ENCODE data around the gene SLC25A25. TPM values are rescaled to one million over a fixed set of nuclear protein-coding genes. Genes with fewer than 3 reads are reported as not detected.

The SLC25A25 gene
- total and polyA plus RNA-seq, 2 donors (not counting 3 experiments of a cell fraction or from before 2014, with no cell fraction given), result 18.1 to 20.2 TPM

DNA sequence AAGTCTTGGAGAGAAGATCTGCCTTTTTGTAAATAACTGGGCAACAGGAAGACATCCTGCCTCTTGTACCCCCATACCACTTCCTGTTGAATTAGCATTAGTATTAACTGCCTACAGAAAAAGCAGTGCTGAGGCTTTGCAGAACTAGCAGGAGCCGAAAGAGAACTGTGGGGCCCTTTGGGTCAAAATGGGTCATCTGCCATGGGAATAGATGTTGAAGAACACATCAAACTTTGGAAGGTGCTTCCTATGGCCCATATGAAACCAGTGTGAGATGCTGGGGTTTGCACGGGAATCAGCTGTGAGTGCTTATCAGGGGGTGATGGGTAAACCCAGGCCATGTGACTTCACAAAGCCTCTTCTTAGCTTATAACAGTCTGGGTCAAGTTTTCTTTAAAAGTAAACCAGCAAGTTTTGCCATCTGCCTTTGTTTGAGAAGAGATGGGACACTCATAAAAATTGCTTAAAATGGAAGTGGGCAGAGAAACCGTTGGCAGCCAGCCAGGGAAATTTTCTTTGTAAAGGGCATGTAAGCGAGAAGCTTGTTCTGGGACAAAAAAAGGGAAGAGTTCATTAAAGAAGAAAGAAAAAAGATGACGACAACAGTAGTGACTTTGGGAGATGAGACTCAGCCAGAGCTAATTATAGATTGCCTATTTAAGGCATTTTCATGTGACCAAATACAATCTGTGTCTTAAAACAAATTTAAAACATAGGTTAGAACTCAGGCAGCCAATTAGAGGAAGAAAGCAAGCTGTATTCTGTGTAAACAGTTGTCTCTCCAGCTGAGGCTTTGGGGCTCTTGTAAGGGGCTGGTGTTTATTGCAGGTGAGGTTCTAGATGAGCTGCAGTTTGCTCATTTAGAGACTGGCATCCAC, 4.4 kb downstream of the SLC25A25 start:
- H3K9me1 ChIP-seq (replicated peaks; ENCODE audit: control insufficient read depth, extremely low read depth, insufficient read depth, low read length), result no peaks in the 10 kb centered on the region
- H3K79me2 ChIP-seq (ENCODE audit: control insufficient read depth, insufficient read depth, low read length), result peaks cover 56% of the 10 kb centered on the region
- dilution Hi-C loops (cut with MboI; ENCODE audit: extremely low pct_ligation_motif_present, low sequenced_read_pairs) (no loop called here), intact Hi-C loops (cut with micrococcal nuclease) (loop anchor here (1.0 kb wide), 1 partner anchor 12 kb away; no protein-coding TSS in a partner anchor)
- peak overlapping the region; percentile 60 for H3K4me2 ChIP-seq (ENCODE audit: insufficient read depth, low read length)
- DNase-seq (ENCODE audit: low read depth, low spot score) (peak; percentile 83), FAIRE-seq (peak; percentile 60)
- H3K9me3 ChIP-seq (replicated peaks; ENCODE audit: control insufficient read depth, insufficient read depth, low read length), result no peaks in the 10 kb centered on the region
- no peak overlapping the region for H3K4me3 ChIP-seq (replicated peaks in 1 of 3; ENCODE audit: insufficient read depth in 1 of 3, low read depth in 1 of 3, low read length in 3 of 3)
- no peaks in the 10 kb centered on the region for H3K27me3 ChIP-seq (ENCODE audit: control insufficient read depth in 2 of 2, insufficient read depth in 2 of 2, low read length in 2 of 2)
- H3K9ac ChIP-seq (replicated peaks; ENCODE audit: extremely low read depth, insufficient read depth, low read length), result peak overlapping the region; percentile 45
- H2AFZ ChIP-seq (ENCODE audit: low read depth, low read length), result peak overlapping the region; percentile 16
- TF ChIP-seq GATA2 (IDR thresholded peaks at IDR 0.05; ENCODE audit: insufficient read depth, insufficient read length, low read depth, low read length) (no peak), POLR2AphosphoS5 (IDR thresholded peaks at IDR 0.05; ENCODE audit: insufficient read depth, low read depth, low read length) (no peak), MAX (IDR thresholded peaks at IDR 0.05; ENCODE audit: insufficient read depth, insufficient read length) (no peak), EZH2 (IDR thresholded peaks at IDR 0.05; ENCODE audit: borderline replicate concordance, low read depth, low read length, severe bottlenecking) (no peak), MYC (IDR thresholded peaks at IDR 0.05; ENCODE audit: low read depth, low read length) (no peak), POLR2A (IDR thresholded peaks at IDR 0.05; ENCODE audit: low read depth, low read length) (no peak), CTCF (IDR thresholded peaks at IDR 0.05; ENCODE audit: extremely low read depth in 1 of 2, insufficient read depth in 1 of 2, low read depth in 1 of 2, low read length in 2 of 2) (no peak), FOS (IDR thresholded peaks at IDR 0.05; ENCODE audit: borderline replicate concordance, insufficient read depth, low read length) (no peak), JUN (IDR thresholded peaks at IDR 0.05; ENCODE audit: borderline replicate concordance, insufficient read depth, insufficient read length, low read depth) (no peak)
- H4K20me1 ChIP-seq (replicated peaks; ENCODE audit: control insufficient read depth, extremely low read depth, insufficient read depth, low read length), result no peaks in the 10 kb centered on the region
- H3K4me1 ChIP-seq (ENCODE audit: control insufficient read depth, extremely low read depth, insufficient read depth, low read length), result peaks cover 20% of the 10 kb centered on the region
- H3K36me3 ChIP-seq (ENCODE audit: control insufficient read depth in 2 of 2, extremely low read depth in 1 of 2, insufficient read depth in 2 of 2, low read length in 2 of 2), result no peaks in the 10 kb centered on the region
- ChIA-PET CTCF (interaction anchor here (0.5 to 2.5 kb wide), 8 partner anchors 9 to 129 kb away, joined by 3 to 16 read pairs (median 5); no protein-coding TSS in a partner anchor), POLR2A (interaction anchor here (0.6 to 1.1 kb wide), 4 partner anchors 11 to 133 kb away, joined by 3 to 8 read pairs (median 3); no protein-coding TSS in a partner anchor)
- no TSS peak for BruUV-seq (replicated peaks)
- H3K27ac ChIP-seq (ENCODE audit: insufficient read depth, low read depth, low read length), result peak overlapping the region; percentile 27

Data from endothelial cell of umbilical vein (primary cell).